ENCODE data around the gene GOLT1A.

The GOLT1A gene

DNA sequence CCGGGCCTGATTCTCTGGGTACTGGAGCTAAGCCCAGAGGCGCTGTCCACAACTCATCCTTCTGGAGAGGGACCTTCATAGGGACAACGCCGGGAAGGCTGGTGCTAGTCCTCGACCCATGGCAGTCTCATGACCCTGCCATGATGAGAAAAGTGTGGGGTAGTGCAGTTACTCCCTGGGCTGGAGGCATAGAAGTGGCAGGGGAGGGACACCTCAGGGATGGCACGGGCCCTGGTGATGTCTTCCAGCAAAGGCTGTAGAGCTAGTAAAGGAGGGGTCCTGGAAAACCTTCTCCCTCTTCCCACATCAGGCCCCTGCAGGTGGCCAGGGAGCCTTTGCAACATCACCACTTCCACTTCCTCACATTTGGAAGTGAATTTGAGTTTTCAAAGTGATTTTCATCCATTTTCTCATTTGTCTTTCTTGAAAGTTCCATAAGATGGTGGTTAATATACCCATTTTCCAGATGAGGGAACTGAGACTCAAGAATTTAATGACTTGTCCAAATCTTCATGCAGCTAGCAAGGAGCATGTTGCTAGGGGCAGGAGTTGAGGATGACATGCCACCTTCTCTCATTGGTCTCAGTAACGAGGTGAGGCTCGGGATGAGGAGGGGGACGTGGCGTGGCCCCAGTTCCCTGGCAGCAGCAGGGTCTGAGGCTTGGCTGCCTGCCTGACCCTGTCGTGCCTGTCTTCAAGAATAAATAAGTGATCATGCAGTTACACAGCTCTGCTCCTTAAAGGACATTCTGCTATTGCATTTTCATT, 3.3 kb upstream of the GOLT1A start:
- DNase-seq, result no peak

DNA sequence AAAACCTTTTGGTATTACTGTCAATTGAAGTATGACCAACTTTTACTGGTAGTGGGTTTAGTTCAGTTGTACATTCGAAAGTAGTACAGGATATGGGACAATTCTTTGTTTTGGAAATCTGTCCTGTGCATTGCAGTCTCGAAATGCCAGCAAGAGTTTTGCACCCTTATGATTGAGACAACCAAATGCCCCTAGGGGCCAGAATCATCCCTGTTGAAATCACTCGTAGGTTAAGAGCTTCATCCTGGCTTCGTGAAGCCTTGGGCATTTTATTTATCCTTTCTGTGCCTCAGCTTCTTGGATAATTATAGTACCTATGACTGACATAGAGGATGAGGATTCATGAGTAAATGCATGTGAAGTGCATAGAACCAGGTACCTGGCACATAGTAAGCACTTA, 2.4 kb upstream of the GOLT1A start:
- DNase-seq, result no peak

DNA sequence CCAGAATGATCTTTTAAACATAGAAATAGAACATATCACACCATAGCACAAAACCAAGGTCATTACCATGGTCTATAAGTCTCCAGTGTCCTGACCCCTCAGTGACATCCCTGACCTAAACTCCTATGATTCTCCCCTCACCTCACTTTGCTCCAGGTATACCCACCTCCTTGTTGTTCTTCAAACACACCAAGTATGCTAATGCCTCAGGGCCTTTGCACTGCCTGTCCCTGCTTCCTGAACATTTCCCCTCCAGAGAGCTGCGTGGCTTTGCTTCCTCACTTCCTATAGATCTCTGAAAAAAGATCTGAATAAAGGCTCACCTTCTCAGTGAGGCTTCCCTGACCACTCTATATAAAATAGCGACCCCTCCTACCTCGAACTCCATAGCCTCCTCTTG, 1.1 kb downstream of the GOLT1A start:
- no peak for DNase-seq

DNA sequence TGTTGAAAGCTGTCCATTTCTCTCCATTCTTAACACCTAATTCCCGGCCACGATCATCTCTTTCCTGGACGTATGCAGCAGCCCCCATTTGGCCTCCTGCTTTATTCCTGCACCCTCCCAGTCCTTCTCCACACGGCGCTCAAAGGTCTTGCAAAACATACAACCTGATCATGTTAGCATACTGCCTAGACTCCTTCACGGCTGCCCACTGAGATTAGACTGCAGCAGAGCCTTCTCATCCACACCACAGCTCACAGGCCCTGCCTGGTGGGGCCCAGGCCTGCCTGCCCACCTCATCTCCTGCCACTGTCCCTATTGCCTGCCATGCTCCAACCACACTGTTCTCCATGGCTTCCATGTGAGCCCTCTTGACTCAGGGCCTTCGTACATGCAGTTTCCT, 2.7 kb downstream of the GOLT1A start:
- no peak for DNase-seq

DNA sequence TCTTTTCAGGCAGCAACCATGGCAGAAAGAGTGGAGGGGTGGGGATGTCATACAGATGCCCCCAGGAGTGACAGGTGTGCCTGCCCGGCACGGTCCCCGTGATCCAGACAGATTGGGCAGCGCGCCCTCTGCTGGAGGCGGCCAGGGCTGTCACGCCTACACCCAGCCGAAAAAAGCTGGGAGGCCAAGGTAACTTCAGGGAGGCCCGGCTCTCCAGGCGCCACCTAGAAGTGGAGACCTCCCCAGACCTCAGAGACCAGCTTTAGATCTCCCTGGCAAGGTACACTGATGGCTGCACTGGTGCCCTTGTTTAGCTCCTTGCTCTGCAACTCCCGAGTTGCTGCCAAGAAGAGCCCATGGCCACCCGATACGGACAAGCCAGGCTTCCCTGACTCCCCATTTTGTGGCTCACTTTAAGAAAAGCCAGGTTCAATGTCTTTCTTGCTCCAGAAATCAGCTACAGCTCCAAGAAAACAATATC, 6.6 kb downstream of the GOLT1A start:
- DNase-seq, result peak; percentile 55

DNA sequence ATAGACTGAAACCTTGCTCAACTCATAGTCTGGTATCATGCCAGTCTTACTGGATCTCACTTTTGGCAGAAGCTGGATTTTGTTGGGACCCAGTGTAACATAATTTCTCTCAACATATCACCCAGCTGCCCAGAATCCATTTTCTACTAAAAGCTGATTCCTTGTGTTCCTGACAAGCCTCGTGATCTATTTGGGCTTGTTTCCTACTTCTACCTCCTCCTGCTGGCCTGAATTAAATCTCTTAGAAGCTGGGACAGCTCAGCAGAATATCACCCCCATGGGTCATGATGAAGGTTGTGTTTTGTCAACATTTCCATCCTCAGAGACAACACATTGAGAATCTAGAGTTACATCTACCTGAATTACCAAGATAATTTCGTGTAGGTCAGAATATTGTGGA, 7.7 kb downstream of the GOLT1A start:
- no peak for DNase-seq

DNA sequence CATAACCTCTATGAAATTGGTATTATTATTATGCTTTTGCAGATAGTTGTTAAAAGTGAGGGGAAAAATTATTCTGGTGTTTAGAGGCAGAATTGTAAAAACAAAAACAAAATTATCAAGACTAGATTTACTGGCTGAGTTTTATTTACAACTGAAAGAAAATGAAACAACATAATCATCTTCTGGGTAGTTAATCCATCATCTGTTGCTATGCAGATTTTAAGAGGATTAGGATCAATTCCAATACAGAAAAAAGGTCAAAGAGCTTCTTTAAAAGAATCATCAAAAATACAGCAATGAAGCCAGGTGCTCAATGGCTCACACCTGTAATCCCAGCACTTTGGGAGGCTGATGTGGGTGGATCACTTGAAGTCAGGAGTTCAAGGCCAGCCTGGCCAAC, 8.3 kb downstream of the GOLT1A start:
- DNase-seq, result no peak

DNA sequence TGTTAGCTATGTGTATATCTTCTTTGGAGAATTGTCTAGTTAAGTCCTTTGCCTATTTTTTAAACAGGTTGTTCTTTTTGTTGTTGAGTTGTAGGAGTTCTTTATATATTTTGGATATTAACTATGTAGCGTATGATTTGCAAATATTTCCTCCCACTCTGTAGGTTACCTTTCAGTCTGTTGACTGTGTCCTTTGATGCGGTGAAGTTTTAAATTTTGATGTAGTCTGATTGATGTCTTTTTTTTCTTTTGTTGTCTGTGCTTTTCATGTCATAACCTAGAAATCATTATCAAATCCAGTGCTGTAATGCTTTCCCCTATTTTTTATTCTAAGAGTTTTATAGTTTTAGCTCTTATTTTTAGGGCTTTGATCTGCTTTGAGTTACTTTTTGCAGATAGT, 8.8 kb downstream of the GOLT1A start:
- no peak for DNase-seq

DNA sequence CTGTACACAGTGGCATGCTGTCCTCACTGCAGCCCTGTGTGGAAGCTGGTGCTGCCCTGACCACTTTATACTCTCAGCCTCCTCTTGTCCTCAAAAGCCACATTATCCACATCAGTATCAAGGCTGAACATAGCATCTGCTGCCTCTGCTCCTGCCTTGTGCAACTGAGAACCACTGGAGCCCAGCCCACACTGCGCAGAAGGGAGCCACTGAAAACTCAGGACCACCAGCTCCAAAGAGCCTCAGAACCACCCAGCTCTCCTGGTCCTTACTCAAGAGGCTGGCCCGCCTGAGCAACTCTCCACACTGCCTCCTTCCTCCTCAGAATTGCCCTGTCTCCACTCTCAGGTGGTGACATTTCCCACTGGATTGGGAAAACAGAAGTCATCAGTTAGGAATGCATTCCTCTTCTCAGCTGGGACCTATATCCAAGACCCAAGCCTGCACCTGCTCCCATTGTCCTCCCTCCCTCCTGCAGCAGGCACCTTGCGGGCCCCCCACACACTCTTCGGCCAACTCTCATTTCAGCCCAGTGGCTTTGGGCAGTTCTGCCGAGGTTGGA, 10.5 kb downstream of the GOLT1A start:
- no peak for DNase-seq

DNA sequence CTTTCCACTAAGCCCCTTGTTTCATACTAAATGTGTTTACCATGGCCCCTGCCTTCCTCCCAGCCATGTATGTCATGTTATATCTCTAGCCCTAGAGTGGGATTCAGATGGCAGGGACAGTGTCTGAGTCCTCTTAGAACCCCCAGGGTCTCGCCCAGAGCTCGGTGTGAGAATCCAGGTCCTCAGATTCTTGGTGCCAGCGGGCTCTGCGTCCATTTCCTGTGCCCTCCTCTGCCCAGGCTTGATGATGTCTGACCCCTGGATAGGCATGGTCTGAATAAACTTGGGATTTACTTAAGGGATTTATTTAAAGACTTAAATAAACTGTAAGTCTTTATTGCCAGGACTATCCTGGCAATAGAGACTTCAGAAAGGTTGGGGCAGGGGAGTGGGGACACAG, 11.3 kb downstream of the GOLT1A start:
- DNase-seq, result no peak

DNA sequence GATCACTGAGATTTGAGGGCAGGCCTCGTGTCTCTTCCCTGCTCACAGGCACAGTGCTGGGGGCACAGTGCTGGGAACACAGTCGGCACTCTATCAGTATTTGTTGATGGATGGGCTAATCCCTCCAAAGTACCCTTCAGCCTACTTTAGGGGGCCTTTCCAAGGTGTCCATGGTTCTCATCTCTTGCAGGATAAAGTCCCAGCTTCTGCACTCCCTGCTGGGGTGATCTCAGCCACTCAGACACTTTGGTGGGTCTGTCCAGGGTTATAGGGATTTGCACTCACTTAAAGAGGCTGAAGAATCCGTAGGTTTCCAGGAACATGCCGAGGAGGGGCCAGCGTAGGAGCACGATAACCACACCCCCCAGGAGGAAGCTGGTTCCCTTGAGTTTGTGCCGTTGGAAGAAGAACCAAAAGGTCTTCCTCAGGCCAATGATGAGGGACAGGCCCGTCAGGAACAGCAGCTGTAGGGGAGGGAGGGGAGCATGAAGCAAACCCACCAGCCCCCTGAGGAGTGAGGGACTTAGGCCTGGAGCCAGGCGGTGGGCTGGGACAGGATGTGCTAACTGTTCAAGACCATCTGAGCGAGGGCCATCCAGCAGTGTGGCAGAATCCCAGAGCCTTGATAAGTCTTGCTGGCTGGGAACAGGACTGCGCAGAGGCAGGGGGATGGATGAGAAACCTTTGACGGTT, 12.3 kb downstream of the GOLT1A start:
- DNase-seq, result no peak

DNA sequence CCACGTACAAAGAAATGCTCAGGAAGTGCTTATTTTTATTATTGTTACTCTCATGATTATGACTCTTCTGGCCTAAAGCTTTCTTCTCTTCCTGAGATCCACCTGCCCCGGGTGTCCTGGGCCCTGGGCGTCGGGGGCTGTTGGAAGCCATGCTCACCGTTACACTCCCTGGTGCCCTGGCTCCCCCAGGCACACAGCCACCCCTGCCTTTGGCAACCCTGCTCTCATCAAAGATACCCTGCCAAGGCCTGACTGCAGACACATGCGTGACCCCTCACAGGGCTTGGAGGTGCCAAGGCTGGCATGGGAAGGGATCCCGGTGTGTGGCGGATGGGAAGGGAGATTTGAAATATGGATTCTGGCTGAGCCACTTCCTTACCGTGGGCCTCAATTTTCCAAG, 14.2 kb downstream of the GOLT1A start:
- no peak for DNase-seq

DNA sequence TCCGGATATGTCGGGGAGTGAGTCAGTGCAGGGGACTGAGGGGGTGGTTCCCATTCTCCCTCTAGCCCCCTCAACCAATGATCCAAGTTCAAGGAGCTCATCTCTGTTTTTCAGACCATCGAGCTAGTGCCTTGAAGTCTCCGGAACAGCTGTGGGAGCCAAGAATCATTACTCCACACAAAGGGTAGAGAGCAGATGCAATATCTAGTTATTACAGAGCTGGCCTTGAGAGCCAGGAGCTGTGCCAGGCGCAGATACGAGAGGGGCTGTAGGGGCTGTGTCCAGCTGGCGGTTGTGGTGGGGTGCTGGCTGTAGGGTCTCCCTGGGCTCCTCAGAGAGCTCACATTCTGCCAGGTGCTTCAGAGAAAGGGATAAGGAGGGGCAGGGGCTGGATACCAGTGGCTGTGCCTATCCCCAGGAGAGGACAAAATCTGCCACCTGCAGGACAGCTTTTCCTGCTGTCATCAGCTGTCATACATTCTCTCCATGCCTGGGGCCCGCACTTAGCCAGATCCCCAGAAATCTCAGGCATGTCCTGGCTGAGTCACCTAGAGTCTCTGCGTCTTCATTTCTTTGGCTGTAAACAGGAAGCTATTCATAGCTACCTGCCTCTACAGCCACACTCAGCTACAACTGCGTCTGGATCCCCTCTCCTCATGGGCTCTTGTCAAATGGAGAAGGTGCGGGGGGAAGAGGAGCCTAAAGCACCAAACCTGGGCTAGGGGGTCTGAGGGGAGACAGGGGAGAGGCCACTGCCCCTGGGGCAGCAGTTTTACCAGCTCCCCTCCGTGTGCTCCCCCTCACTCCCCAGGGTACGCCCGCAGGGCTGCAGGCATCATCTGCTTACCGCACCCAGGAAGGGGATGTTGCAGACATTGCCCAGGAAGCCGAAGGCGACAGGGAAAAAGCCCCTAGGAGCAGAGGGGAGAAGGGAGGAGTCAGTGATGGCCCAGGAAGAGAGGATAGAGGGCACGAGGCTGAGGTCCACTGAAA, 15.1 kb downstream of the GOLT1A start:
- no peak for DNase-seq

DNA sequence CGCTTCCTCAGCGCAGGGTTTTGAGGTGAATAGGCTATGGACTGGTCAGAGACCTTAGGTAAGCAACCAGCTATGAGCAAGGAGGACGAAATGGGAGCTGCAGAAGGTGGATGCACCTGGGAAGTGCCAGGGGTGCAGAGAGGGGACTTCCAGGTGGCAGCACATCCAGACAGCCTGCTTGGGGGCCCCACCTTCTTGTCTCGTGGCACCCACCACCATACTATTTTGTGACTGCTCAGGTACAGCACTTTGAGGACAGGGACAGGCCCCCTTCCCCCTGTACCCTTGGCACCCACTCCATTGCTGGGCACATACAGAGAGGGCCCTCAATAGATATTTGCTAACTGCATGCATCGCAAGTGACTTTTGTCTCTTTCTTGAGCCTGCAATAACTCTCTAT, 16.7 kb downstream of the GOLT1A start:
- no peak for DNase-seq

DNA sequence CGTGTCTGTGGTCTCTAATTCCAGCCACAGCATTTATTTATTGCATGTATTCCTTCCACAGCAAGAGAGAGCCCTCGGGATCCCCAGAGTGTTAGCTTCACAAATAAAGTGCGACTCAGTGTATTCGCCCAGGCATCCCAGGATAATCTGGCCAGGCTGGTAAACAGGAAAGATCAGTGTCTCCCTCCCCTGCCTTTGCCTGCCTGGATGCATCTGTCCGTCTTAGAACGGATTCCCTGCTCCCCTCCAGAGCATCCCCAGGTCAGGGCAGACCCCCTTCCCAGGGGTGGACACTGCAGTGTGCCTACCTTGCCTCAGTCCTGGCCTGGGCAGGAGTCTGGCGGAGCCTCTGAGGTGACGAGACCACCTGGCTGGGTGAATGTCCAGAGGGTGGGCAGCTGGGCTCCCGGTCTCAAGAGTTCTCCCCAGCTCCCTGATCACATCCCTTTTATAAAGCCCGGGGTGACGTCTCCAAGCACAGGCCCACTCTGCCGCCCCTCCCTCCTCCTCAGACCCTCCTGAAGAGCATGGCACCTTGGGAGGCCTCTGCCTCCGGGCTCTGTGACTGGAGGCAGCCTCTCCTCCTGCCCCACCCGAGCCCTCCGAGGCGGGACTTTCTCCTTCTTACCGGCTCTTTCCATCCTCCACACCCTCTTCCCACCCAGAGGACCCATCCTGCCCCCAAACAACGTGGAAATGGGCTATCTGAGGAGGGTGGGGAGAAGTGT, 17.6 kb downstream of the GOLT1A start, which contains the start of gene KISS1:
KISS1 (minus strand) TSS at position 424 of the 728 bp plus-strand sequence. CDS start 3,615 bp downstream, outside the sequence.
- no peak for DNase-seq

DNA sequence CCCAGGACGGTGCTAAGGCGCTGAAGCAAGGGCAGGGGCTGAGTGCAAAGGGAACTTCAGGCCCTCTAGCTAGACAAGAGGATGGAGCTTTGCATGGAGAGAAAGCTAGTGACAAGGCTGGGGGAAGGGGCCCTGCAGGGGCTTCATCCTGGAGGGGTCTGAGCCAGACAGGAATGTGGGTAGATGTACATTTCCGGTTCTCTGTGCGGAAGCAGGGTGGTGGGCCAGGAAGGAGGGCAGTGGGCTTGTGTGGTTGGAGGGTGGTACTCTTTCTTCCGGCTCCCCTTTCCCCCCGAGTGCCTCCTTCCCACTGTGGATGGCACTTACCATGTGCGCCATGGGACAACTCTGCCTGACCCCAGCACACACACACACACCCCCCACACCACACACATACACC, 19.0 kb downstream of the GOLT1A start:
- DNase-seq, result no peak

DNA sequence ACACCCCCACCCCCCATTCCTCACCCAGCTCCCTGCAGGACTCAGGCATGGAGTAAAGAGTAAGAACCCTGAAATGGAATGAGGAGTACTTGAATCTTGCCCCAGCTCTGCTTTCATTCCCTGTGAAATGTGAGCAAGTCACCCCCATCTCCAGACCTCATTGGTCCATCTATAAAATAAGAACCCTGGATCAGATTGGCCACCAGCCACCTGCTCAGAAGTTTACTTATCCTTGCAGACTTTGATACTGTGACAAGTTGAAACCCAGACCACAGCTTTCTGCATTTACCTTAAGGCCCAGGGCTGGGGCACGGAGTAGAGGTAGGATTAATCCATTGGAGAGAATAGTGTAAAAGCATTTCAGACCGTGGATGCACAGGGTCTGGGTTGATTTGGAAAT, 19.7 kb downstream of the GOLT1A start:
- no peak for DNase-seq

DNA sequence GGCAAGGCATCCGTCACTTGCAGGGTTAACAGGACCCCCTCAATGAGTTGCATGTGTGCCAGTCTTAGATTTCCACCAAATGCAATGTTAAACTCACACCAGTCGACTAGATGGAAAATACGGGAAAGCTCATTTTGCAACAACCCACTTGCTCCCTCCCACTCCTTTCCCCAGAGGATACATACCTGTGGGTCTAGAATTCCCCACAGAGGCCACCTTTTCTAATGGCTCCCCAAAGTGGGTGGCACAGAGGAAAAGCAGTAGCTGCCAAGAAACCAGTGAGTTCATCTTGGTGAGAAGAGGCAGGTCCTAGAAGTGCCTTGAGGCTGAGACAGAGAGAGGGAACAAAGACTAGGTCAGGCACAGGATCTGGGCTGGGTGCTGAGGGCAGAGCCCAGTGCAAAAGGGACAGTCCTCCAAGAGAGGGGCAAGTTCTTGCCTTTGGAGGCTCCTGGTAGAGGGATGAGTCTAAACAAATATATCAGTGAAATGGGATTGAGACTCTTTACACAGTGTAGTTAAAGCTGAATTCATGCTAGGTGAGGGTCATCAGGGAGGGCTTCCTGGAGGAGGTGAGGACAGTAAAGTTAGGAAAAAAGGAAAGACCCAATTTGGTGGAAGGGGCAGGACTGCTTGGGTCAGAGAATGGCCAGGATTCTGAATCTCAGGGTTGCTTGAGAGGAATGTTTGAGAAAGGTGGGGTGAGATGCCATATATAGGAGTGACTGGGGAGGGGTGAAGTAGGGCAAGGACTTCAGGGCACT, 21.0 kb downstream of the GOLT1A start:
- DNase-seq, result no peak

DNA sequence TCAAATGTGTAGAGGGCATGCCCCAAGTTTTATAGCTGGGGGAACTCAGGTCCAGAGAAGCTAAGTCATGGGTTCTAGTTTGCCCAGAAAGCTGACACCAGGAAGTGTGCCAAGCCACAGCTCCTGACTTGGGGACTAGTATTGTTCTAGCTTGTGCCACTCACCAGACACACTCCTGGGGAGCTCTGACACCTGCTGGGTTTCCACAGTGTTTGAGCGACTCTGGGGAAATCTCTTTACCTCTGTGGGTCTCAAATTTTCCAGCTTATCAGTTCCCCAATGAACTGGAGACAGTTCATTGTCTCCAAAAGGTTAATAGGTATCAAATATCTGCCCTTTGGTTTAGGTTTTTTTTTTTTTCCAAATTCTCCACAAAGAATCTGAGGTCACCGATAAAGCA, 21.7 kb downstream of the GOLT1A start:
- no peak for DNase-seq

DNA sequence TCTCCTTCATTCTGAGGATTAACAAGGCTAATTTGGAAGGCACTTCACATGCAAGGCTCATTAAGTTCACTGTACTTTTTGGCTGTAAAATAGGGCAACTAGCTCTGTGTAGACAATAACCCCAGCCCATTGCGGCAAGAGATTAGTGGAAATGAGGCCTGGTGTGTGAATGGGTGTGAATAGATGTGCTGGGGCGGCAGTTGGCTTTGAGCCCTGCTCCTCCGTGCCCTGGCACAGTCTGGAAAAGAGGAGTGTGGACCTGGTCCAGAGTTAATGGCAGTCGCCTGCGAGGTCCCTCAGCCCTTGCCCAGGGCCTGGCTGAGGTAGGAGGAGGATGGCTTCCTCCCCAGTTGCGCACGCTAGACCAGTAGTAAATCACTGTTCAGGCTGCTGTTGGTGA, 22.3 kb downstream of the GOLT1A start:
- no peak for DNase-seq
